A549 (cell line): ENCODE measurements around the gene HLA-DQA1.

ENCODE experiments used
- KDM5A ChIP-seq: fragments of 200-600 bp; sonication (generic); IDR thresholded peaks from 2 replicates; pipeline ENCODE4 v1.6.1; 2016; ENCODE audit warnings: antibody characterized with exemption, mild to moderate bottlenecking
- POLR2A ChIP-seq: IDR thresholded peaks from 2 replicates; pipeline ENCODE4 v1.6.1; 2012; ENCODE audit warnings: mild to moderate bottlenecking, low read length
- TP53 ChIP-seq: fragments of 250-450 bp; sonication (Bioruptor Pico); IDR thresholded peaks from 2 replicates; pipeline ENCODE4 v1.5.0; 2021; ENCODE audit warnings: mild to moderate bottlenecking, moderate library complexity
- TF ChIP-seq, protein P1 (sequence below): fragments of >200 bp; sonication (Bioruptor Twin); formaldehyde crosslinking; IDR thresholded peaks from 3 replicates; pipeline ENCODE4 v1.5.1; 2016

DNA sequence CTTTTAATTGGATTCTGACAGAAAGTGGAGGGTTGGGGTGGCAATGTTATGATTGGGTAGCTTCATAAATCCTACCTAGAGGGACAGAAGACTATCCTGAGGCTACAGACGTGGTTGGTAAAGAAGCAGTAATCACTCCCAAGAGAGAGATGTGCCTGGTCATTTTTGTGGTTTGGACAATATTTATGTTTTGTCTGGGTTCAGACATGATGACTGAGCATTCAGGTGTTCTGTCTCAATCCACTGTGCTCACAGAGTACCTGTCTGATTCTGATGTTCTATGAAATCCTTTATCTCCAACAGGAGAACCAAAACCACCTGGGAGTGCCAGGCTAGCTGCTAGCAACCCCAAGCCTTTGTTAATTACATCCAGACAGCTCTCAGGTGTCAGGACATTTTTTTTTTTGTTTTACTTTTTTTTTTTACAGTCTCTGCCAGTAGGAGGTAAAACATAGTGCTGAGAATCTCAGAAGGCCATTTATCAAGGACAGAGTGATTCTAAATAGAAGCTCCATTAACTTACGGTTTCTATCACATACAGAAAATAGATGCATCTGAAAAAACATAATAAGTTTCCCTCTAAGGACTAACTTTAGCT is 1.6 kb upstream of the HLA-DQA1 start:
- TF ChIP-seq KDM5A (no peak), TP53 (no peak), POLR2A (no peak)
- TF ChIP-seq, protein P1, sequence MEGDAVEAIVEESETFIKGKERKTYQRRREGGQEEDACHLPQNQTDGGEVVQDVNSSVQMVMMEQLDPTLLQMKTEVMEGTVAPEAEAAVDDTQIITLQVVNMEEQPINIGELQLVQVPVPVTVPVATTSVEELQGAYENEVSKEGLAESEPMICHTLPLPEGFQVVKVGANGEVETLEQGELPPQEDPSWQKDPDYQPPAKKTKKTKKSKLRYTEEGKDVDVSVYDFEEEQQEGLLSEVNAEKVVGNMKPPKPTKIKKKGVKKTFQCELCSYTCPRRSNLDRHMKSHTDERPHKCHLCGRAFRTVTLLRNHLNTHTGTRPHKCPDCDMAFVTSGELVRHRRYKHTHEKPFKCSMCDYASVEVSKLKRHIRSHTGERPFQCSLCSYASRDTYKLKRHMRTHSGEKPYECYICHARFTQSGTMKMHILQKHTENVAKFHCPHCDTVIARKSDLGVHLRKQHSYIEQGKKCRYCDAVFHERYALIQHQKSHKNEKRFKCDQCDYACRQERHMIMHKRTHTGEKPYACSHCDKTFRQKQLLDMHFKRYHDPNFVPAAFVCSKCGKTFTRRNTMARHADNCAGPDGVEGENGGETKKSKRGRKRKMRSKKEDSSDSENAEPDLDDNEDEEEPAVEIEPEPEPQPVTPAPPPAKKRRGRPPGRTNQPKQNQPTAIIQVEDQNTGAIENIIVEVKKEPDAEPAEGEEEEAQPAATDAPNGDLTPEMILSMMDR: no peak
